Keratinocyte (primary cell): ENCODE results near the gene STIM1.

Experiments used
- EZH2 ChIP-seq: IDR thresholded peaks from one replicate; pipeline ENCODE4 v1.6.1; 2012; ENCODE audit warnings: inconsistent platforms, mild to moderate bottlenecking, low read length, moderate library complexity
- TF ChIP-seq, protein P1 (sequence below), 3 experiments: IDR thresholded peaks in 1 of 3; conservative IDR thresholded peaks in 1 of 3; optimal IDR thresholded peaks in 1 of 3; 2 replicates in 2 of 3; 3 replicates in 1 of 3; pipeline versions ENCODE3 to v1.5.1; 2011; ENCODE audit warnings: low read length in 3 of 3, mild to moderate bottlenecking in 3 of 3, moderate library complexity in 2 of 3, control low read depth in 1 of 3, inconsistent platforms in 1 of 3; ENCODE audit not compliant: insufficient read depth in 2 of 3; ENCODE audit errors: extremely low read depth in 1 of 3

DNA sequence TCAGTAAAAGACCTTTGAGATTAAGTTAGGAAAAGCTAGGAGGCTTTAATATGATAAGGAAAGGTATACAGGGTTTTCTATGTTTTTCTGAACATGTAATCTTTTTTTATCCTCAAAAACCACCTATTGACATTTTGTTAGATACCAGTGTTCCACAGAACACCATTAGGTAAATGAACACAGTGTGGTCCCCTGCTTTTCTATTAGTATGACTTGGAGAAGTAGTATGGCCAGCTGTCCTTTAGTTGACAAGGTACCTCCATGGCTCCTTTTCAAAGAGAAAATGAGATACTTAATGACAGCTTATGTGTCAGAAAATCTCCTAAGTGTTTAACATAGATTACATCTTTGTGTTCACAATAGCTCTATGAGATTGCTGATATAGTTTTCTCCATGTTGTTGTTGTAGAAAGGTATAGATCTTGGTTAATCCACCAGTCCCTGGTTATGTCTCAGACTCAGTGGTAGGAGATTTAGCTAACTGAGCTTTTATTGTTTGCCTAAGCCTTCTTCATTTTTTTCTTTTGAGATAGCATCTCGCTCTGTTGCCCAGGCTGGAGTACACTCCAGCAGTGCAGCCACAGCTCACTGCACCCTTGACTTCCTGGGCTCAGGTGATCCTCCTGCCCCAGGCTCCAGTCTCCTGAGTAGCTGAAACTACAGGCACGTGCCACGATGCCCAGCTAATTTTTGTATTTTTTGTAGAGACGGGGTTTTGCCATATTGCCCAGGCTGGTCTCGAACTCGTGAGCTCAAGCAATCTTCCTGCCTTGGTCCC is 46.0 kb downstream of the STIM1 start:
- TF ChIP-seq, protein P1, sequence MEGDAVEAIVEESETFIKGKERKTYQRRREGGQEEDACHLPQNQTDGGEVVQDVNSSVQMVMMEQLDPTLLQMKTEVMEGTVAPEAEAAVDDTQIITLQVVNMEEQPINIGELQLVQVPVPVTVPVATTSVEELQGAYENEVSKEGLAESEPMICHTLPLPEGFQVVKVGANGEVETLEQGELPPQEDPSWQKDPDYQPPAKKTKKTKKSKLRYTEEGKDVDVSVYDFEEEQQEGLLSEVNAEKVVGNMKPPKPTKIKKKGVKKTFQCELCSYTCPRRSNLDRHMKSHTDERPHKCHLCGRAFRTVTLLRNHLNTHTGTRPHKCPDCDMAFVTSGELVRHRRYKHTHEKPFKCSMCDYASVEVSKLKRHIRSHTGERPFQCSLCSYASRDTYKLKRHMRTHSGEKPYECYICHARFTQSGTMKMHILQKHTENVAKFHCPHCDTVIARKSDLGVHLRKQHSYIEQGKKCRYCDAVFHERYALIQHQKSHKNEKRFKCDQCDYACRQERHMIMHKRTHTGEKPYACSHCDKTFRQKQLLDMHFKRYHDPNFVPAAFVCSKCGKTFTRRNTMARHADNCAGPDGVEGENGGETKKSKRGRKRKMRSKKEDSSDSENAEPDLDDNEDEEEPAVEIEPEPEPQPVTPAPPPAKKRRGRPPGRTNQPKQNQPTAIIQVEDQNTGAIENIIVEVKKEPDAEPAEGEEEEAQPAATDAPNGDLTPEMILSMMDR (optimal IDR thresholded peaks at IDR 0.05 in 1 of 3, IDR thresholded peaks at IDR 0.05 in 1 of 3, conservative IDR thresholded peaks at IDR 0.05 in 1 of 3; ENCODE audit: extremely low read depth in 1 of 3, insufficient read depth in 2 of 3, low read length in 3 of 3), result no peak
- no peak for TF ChIP-seq EZH2
